HG02588 (cell line): ENCODE measurements around the gene TAS2R16.
"Not testable (repeated sequence)": the region's sequence is repeated elsewhere in the genome, so short reads cannot be mapped to it uniquely, and the experiment has no call there.

Experiments
- ATAC-seq: cut with Tn5 transposase; IDR thresholded peaks from one replicate; pipeline ENCODE4 v1.9.1; 2021; ENCODE audit warnings: mild to moderate bottlenecking, moderate library complexity; ENCODE audit not compliant: unreplicated experiment

The TAS2R16 gene

GRCh38 chr7:122974229-122974628 is 21.3 kb downstream of the TAS2R16 start:
- ATAC-seq, result no peak

- no peak for ATAC-seq
Measured at GRCh38 chr7:122972056-122972455, 23.4 kb downstream of the TAS2R16 start.

- no peak for ATAC-seq
Measured at GRCh38 chr7:122970740-122971725, 24.5 kb downstream of the TAS2R16 start.

- no peak for ATAC-seq
Measured at GRCh38 chr7:122968389-122968788, 27.1 kb downstream of the TAS2R16 start.

- ATAC-seq, result no peak
Measured at GRCh38 chr7:122965306-122965705, 30.2 kb downstream of the TAS2R16 start.

GRCh38 chr7:122953678-122954077 is 41.8 kb downstream of the TAS2R16 start:
- ATAC-seq, result not testable (repeated sequence)

GRCh38 chr7:122951006-122951405 is 44.5 kb downstream of the TAS2R16 start:
- no peak for ATAC-seq

- no peak for ATAC-seq
Measured at GRCh38 chr7:122949186-122949585, 46.3 kb downstream of the TAS2R16 start.
